ENCODE measurements around the gene CLSTN2.

DNA sequence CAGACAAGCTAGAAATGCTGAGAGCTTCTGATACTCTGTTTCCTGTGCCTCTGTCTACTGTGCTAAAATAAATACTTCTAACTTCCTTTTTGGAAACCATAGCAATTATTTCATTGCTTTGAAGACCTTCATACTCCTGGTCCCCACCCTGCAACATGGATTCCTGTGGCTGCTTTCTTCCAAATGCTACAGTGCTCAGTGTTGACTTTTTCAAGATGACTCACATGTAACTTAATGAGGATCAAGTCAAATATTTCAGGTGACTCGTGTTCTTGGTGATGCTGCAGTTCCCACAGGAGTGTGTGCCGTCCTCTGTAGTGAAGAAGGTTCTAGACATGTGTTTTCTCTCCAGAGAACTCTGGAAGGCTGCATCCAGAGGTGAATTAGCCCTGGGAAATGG lies 288.6 kb downstream of the CLSTN2 start:
- TF ChIP-seq, protein P1, sequence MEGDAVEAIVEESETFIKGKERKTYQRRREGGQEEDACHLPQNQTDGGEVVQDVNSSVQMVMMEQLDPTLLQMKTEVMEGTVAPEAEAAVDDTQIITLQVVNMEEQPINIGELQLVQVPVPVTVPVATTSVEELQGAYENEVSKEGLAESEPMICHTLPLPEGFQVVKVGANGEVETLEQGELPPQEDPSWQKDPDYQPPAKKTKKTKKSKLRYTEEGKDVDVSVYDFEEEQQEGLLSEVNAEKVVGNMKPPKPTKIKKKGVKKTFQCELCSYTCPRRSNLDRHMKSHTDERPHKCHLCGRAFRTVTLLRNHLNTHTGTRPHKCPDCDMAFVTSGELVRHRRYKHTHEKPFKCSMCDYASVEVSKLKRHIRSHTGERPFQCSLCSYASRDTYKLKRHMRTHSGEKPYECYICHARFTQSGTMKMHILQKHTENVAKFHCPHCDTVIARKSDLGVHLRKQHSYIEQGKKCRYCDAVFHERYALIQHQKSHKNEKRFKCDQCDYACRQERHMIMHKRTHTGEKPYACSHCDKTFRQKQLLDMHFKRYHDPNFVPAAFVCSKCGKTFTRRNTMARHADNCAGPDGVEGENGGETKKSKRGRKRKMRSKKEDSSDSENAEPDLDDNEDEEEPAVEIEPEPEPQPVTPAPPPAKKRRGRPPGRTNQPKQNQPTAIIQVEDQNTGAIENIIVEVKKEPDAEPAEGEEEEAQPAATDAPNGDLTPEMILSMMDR (IDR thresholded peaks at IDR 0.05): no peak
- no peak for TF ChIP-seq POLR2A (IDR thresholded peaks at IDR 0.05)
